Measurements from ENCODE around the gene CHAF1A. TPM values are rescaled to one million over a fixed set of nuclear protein-coding genes. Genes with fewer than 3 reads are reported as not detected.

CHAF1A gene
- total and polyA plus RNA-seq, 2 of the 8 experiments (the other 6 are each of a cell fraction or from before 2014, with no cell fraction given) = 122 to 147 TPM

DNA sequence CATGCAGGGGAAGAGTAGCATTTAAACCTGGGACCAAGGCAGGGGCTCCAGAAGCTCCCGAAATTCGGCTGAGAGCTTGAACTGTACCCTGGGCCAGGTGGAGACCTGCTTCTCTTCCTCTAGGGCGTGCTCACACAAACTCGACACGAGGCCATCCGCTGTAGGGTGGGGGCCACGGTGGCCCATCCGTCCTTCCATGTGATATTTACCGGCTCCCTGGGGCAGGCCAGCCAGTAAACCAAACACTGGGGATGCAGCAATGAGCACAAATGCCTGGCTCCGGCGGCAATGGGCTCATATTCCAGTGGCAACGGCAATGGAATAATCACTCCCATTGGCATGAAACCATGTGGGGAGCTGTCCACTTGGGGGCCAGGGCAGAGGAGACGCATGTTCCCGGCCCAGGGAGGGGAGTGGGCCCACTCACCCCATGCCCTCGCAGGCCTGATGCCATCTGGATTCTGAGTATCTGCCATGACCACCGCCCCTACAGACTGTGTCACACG, 12.9 kb upstream of the CHAF1A start:
- Histone ChIP-seq H3K79me2 (ENCODE audit: control insufficient read depth in 1 of 2, insufficient read depth in 2 of 2, low read length in 2 of 2) (peaks cover 0 to 78% of the 10 kb centered on the region in 2 experiments; a peak in 2 of 4 replicates), H4K8ac (ENCODE audit: extremely low read depth, insufficient read depth, low read length) (no peak overlapping the region; the same call in none of the 2 replicates), H2BK12ac (ENCODE audit: low read depth, low read length) (0 out of 2 replicates have a peak overlapping the region, but pooled peaks have one; percentile 91), H2BK120ac (replicated peaks; ENCODE audit: low read depth, low read length) (no peak overlapping the region), H3K27ac (ENCODE audit: low read depth, low read length) (no peak overlapping the region), H3K36me3 (ENCODE audit: control insufficient read depth in 2 of 4, insufficient read depth in 4 of 4, low read length in 3 of 4) (no peaks in the 10 kb centered on the region; a peak in 1 of 8 replicates), H2BK5ac (ENCODE audit: low read depth, low read length) (peak overlapping the region; percentile 40; the same call in 1 of the 2 replicates), H3K79me1 (ENCODE audit: low read depth, low read length) (peaks cover 40% of the 10 kb centered on the region), H2AFZ (ENCODE audit: low read length) (no peak overlapping the region), H3K4me1 (replicated peaks in 1 of 4; ENCODE audit: control insufficient read depth in 3 of 4, insufficient read depth in 4 of 4, low read length in 3 of 4) (peaks cover 10 to 36% (median 26%) of the 10 kb centered on the region in 4 experiments), H3K9ac (replicated peaks in 1 of 4; ENCODE audit: extremely low read depth in 1 of 4, low read depth in 3 of 4, low read length in 3 of 4) (no peak overlapping the region), H3K23me2 (ENCODE audit: low read depth, low read length) (no peaks in the 10 kb centered on the region; the same call in 1 of the 2 replicates), H3K4me3 (ENCODE audit: extremely low read depth in 1 of 4, insufficient read depth in 2 of 4, low read depth in 3 of 4, low read length in 4 of 4) (peak overlapping the region in 1 of 4 experiments; percentile 48; a peak in 1 of 8 replicates), H4K5ac (ENCODE audit: insufficient read length, low read depth, low read length) (no peak overlapping the region), H2AK5ac (ENCODE audit: low read depth, low read length) (no peak overlapping the region), H3K14ac (ENCODE audit: insufficient read length) (no peak overlapping the region), H3K56ac (replicated peaks; ENCODE audit: insufficient read length, low read depth, low read length) (no peak overlapping the region), H3K18ac (ENCODE audit: extremely low read depth, low read length) (peak overlapping the region; percentile 75; the same call in 1 of the 2 replicates), H3K23ac (ENCODE audit: insufficient read length) (no peak overlapping the region), H3K9me3 (ENCODE audit: insufficient read depth in 2 of 2, low read depth in 1 of 2, low read length in 1 of 2) (no peaks in the 10 kb centered on the region), H3K4ac (replicated peaks; ENCODE audit: insufficient read length, low read depth, low read length) (peak overlapping the region; percentile 71), H4K91ac (replicated peaks; ENCODE audit: insufficient read length, low read length) (no peak overlapping the region), H2BK20ac (ENCODE audit: low read length) (no peak overlapping the region), H2BK15ac (ENCODE audit: low read length) (0 out of 2 replicates have a peak overlapping the region, but pooled peaks have one; percentile 61), H4K20me1 (replicated peaks in 1 of 2; ENCODE audit: control insufficient read depth in 1 of 2, insufficient read depth in 2 of 2, low read length in 2 of 2) (peaks cover 28 to 45% of the 10 kb centered on the region in 2 experiments), H3K27me3 (replicated peaks in 1 of 4; ENCODE audit: control insufficient read depth in 3 of 4, extremely low read depth in 1 of 4, insufficient read depth in 3 of 4, low read length in 3 of 4) (no peaks in the 10 kb centered on the region), H3K4me2 (ENCODE audit: insufficient read depth in 1 of 2, low read depth in 2 of 2, low read length in 2 of 2) (peak overlapping the region; percentile 61 to 89)
- TF ChIP-seq, protein P1, sequence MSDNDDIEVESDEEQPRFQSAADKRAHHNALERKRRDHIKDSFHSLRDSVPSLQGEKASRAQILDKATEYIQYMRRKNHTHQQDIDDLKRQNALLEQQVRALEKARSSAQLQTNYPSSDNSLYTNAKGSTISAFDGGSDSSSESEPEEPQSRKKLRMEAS (IDR thresholded peaks at IDR 0.05) = no peak
- TF ChIP-seq CHD2 (IDR thresholded peaks at IDR 0.05; ENCODE audit: low read length) = no peak
- DNase-seq (ENCODE audit: low read depth in 1 of 2, low spot score in 2 of 2) = no peak
- POLR2A ChIA-PET (ENCODE audit: partially characterized antibody) = interaction anchor here (0.6 to 5.2 kb wide), 14 partner anchors 11 to 67 kb away, joined by 3 to 57 read pairs (median 4); partner anchors contain the start of genes CHAF1A, MPND and SH3GL1
- FAIRE-seq = no peak
- 82% methylated on average over 13 of the region's 17 CpGs; no CpG with 5 or more reads in 1 of the 2 experiments for WGBS, 2 experiments (ENCODE audit: extremely low coverage in 1 of 2, insufficient coverage in 1 of 2, insufficient read length in 1 of 2, insufficient replicate concordance in 2 of 2, low coverage in 1 of 2, low lambda C conversion rate in 2 of 2, missing lambda C conversion rate in 1 of 2)
- CTCF ChIA-PET (ENCODE audit: partially characterized antibody) = interaction anchor here (0.6 to 7.2 kb wide), 8 partner anchors 11 to 68 kb away, joined by 3 to 72 read pairs (median 5); partner anchors contain the start of gene SH3GL1
